Chondrocyte (in vitro differentiated cells): ENCODE measurements around the gene MYOT. TPM values are rescaled to one million over a fixed set of nuclear protein-coding genes. Genes with fewer than 3 reads are reported as not detected.
"Not testable (repeated sequence)": the region's sequence is repeated elsewhere in the genome, so short reads cannot be mapped to it uniquely, and the experiment has no call there.

Experiments used
- DNase-seq: peaks from one replicate; pipeline ENCODE4 v3.0.0; 2021; ENCODE audit warnings: mixed read lengths, low spot score
- H3K27ac Mint-ChIP-seq: one replicate; pipeline ENCODE4 v1.8.0; 2021; ENCODE audit warnings: mild to moderate bottlenecking, moderate library complexity, mixed read lengths; ENCODE audit not compliant: unreplicated experiment
- H3K27me3 Mint-ChIP-seq: 2 replicates; pipeline ENCODE4 v1.8.0; 2021; ENCODE audit warnings: low read depth, mixed read lengths
- H3K36me3 Mint-ChIP-seq: 2 replicates; pipeline ENCODE4 v1.8.0; 2021; ENCODE audit warnings: low read depth, mixed read lengths
- H3K4me1 Mint-ChIP-seq: 2 replicates; pipeline ENCODE4 v1.8.0; 2021; ENCODE audit warnings: low read depth, mild to moderate bottlenecking, mixed read lengths
- H3K4me3 Mint-ChIP-seq: one replicate; pipeline ENCODE4 v1.8.0; 2021; ENCODE audit warnings: mild to moderate bottlenecking, moderate library complexity, mixed read lengths; ENCODE audit not compliant: unreplicated experiment
- H3K9me3 Mint-ChIP-seq: 2 replicates; pipeline ENCODE4 v1.8.0; 2021; ENCODE audit warnings: low read depth, mixed read lengths
- CTCF ChIP-seq: fragments of 200-600 bp; sonication (generic); IDR thresholded peaks from 2 replicates; pipeline ENCODE4 v1.5.0; 2021; ENCODE audit warnings: antibody characterized with exemption, mild to moderate bottlenecking, moderate library complexity
- total RNA-seq: library from RNA; stranded (reverse); gene quantifications from 3 replicates; pipeline ENCODE4 v1.2.1, GENCODE V29; 2021

MYOT gene
- total RNA-seq, 1 donor from 2014 or later, result not detected

GRCh38 chr5:137858954-137859353 is 8.7 kb upstream of the MYOT start:
- Mint-ChIP-seq H3K27me3 (peaks cover 4% of the 10 kb centered on the region), H3K9me3 (no peaks in the 10 kb centered on the region), H3K36me3 (no peaks in the 10 kb centered on the region), H3K4me3 (no peak overlapping the region), H3K4me1 (peaks cover 5% of the 10 kb centered on the region), H3K27ac (no peak overlapping the region)
- no peak for DNase-seq
- no peak for TF ChIP-seq CTCF

- H3K27ac Mint-ChIP-seq, result no peak overlapping the region
- peaks cover 20% of the 10 kb centered on the region for H3K27me3 Mint-ChIP-seq
- TF ChIP-seq CTCF, result no peak
Observed at GRCh38 chr5:137862251-137862650, 5.4 kb upstream of the MYOT start.

DNA sequence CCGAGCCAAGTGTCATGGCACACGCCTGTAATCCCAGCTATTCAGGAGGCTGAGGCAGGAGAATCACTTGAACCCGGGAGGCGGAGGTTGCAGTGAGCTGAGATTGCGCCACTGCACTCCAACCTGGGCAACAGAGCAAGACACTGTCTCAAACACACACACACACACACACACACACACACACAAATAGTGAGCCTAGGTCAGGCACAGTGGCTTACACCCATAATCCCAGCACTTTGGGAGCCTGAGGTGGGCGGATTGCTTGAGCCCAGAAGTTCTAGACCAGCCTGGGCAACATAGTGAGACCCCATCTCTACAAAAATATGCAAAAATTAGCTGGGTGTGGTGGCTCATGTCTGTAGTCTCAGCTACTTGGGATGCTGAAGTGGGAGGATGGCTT is 4.0 kb upstream of the MYOT start:
- not testable (repeated sequence) for H3K36me3 Mint-ChIP-seq, H3K4me1 Mint-ChIP-seq, DNase-seq, H3K9me3 Mint-ChIP-seq, H3K4me3 Mint-ChIP-seq, H3K27ac Mint-ChIP-seq
- H3K27me3 Mint-ChIP-seq, result peaks cover 24% of the 10 kb centered on the region

More at GRCh38 chr5:137862251-137862650, 5.4 kb upstream of the MYOT start:
- Mint-ChIP-seq H3K4me3 (no peak overlapping the region), H3K9me3 (no peaks in the 10 kb centered on the region), H3K36me3 (peaks cover 1% of the 10 kb centered on the region), H3K4me1 (no peaks in the 10 kb centered on the region)
- DNase-seq, result no peak

GRCh38 chr5:137866541-137867388 is 895 bp upstream of the MYOT start:
- Mint-ChIP-seq H3K27me3 (peaks cover 26% of the 10 kb centered on the region), H3K4me1 (no peaks in the 10 kb centered on the region), H3K9me3 (no peaks in the 10 kb centered on the region), H3K36me3 (peaks cover 3% of the 10 kb centered on the region), H3K27ac (no peak overlapping the region), H3K4me3 (no peak overlapping the region)
- TF ChIP-seq CTCF, result no peak
- no peak for DNase-seq

DNA sequence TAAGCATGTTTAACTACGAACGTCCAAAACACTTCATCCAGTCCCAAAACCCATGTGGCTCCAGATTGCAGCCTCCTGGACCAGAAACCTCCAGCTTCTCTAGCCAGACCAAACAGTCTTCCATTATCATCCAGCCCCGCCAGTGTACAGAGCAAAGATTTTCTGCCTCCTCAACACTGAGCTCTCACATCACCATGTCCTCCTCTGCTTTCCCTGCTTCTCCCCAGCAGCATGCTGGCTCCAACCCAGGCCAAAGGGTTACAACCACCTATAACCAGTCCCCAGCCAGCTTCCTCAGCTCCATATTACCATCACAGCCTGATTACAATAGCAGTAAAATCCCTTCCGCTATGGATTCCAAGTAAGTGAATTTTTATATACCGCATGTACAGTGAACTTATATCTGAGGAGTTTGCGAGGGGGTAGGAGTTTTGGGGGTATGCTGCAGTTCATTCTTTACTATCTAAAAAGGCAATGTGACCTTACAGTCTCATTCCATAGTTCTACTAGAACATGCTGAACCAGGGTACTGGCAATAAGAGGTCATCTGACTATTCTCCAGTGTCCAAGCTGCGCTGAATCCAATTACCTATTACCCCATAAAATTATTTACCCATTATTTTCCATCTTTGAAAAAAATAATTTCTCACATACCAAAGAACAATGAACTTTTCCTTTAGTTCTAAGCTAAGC is 3.1 kb downstream of the MYOT start:
- DNase-seq, result no peak
- Mint-ChIP-seq H3K36me3 (peaks cover 3% of the 10 kb centered on the region), H3K4me1 (no peaks in the 10 kb centered on the region), H3K9me3 (no peaks in the 10 kb centered on the region), H3K4me3 (no peak overlapping the region), H3K27me3 (peaks cover 18% of the 10 kb centered on the region), H3K27ac (no peak overlapping the region)
- TF ChIP-seq CTCF, result no peak
